GM12878 (cell line): ENCODE results near the gene CCDC6.

Experiments used
- BCL11A ChIP-seq: IDR thresholded peaks from 2 replicates; pipeline ENCODE4 v1.6.1; 2011; ENCODE audit warnings: low read depth, low read length
- BCLAF1 ChIP-seq: fragments of 450-650 bp; IDR thresholded peaks from 2 replicates; pipeline ENCODE4 v1.6.1; 2017; ENCODE audit warnings: antibody characterized with exemption, mild to moderate bottlenecking, moderate library complexity
- CHD4 ChIP-seq: fragments of 200-600 bp; sonication (generic); IDR thresholded peaks from 2 replicates; pipeline ENCODE4 v1.6.1; 2016; ENCODE audit warnings: mild to moderate bottlenecking
- CTCF ChIP-seq, 3 experiments: IDR thresholded peaks in 2 of 3; conservative IDR thresholded peaks in 1 of 3; 2 replicates each; pipeline ENCODE4 v1.5.1; 2011; ENCODE audit warnings: low read depth in 3 of 3, low read length in 3 of 3, mild to moderate bottlenecking in 3 of 3, control low read depth in 2 of 3, moderate library complexity in 2 of 3, inconsistent platforms in 1 of 3, mixed read lengths in 1 of 3; ENCODE audit not compliant: control insufficient read depth in 2 of 3, insufficient read depth in 1 of 3; ENCODE audit errors: extremely low read depth in 1 of 3
- EGR1 ChIP-seq, 2 experiments: IDR thresholded peaks; 1 replicate in 1 of 2; 2 replicates in 1 of 2; pipeline ENCODE4 v1.6.1; 2011 to 2012; ENCODE audit warnings: low read depth in 2 of 2, low read length in 2 of 2, borderline replicate concordance in 1 of 2, mild to moderate bottlenecking in 1 of 2, moderate library complexity in 1 of 2
- HDGF ChIP-seq: fragments of 450-650 bp; IDR thresholded peaks from 2 replicates; pipeline ENCODE4 v1.6.1; 2016; ENCODE audit warnings: antibody characterized with exemption
- MEF2A ChIP-seq: IDR thresholded peaks from 2 replicates; pipeline ENCODE4 v1.6.1; 2011; ENCODE audit warnings: low read depth, mild to moderate bottlenecking, low read length, moderate library complexity; ENCODE audit not compliant: insufficient read depth
- NFXL1 ChIP-seq: fragments of 450-650 bp; IDR thresholded peaks from 2 replicates; pipeline ENCODE4 v1.6.1; 2017; ENCODE audit warnings: antibody characterized with exemption, mild to moderate bottlenecking, borderline replicate concordance
- NR2C1 ChIP-seq: fragments of 450-650 bp; IDR thresholded peaks from 2 replicates; pipeline ENCODE4 v1.6.1; 2017; ENCODE audit warnings: antibody characterized with exemption, mild to moderate bottlenecking, moderate library complexity
- POLR2A ChIP-seq: IDR thresholded peaks from 2 replicates; pipeline ENCODE4 v1.6.1; 2011; ENCODE audit warnings: low read depth, mild to moderate bottlenecking, low read length
- RAD21 ChIP-seq: IDR thresholded peaks from 2 replicates; pipeline ENCODE4 v1.6.1; 2011; ENCODE audit warnings: mild to moderate bottlenecking, low read depth, low read length, moderate library complexity; ENCODE audit not compliant: insufficient read depth
- RB1 ChIP-seq: fragments of 450-650 bp; formaldehyde crosslinking; IDR thresholded peaks from 2 replicates; pipeline ENCODE4 v1.6.1; 2017; ENCODE audit warnings: mild to moderate bottlenecking, borderline replicate concordance
- USF2 ChIP-seq: IDR thresholded peaks from 2 replicates; pipeline ENCODE4 v1.6.1; 2011; ENCODE audit warnings: low read depth, low read length, improper control_type of control experiment, borderline replicate concordance

- TF ChIP-seq BCL11A (no peak), CTCF (IDR thresholded peaks at IDR 0.05 in 2 of 3, conservative IDR thresholded peaks at IDR 0.05 in 1 of 3; ENCODE audit: control insufficient read depth in 2 of 3, extremely low read depth in 1 of 3, insufficient read depth in 1 of 3, low read depth in 3 of 3, low read length in 3 of 3) (no peak), HDGF (no peak), RAD21 (no peak), BCLAF1 (no peak), NFXL1 (no peak), RB1 (no peak; the same call in 1 of the 2 replicates), POLR2A (0 out of 2 replicates have a peak, but pooled peaks have one; percentile 34), CHD4 (no peak), MEF2A (no peak), EGR1 (IDR thresholded peaks at IDR 0.05; ENCODE audit: borderline replicate concordance in 1 of 2, low read depth in 2 of 2, low read length in 2 of 2) (no peak), NR2C1 (no peak), USF2 (no peak)
Measured at GRCh38 chr10:59907918-59908807, 1.8 kb upstream of the CCDC6 start.
